HepG2 (cell line): ENCODE results near the gene FAM174C. TPM values are rescaled to one million over a fixed set of nuclear protein-coding genes. Genes with fewer than 3 reads are reported as not detected.
"Not testable (repeated sequence)": the region's sequence is repeated elsewhere in the genome, so short reads cannot be mapped to it uniquely, and the experiment has no call there.

ENCODE experiments used
- DMAP1 ChIP-seq: IDR thresholded peaks from 2 replicates; pipeline ENCODE4 v1.6.1; 2016
- DPF2 ChIP-seq: sonication (generic); formaldehyde crosslinking; IDR thresholded peaks from 2 replicates; pipeline ENCODE4 v1.4.0; 2020; ENCODE audit warnings: mild to moderate bottlenecking, low read depth, missing genetic modification reagents, borderline replicate concordance
- ELF1 ChIP-seq: sonication (generic); formaldehyde crosslinking; IDR thresholded peaks from 2 replicates; pipeline ENCODE4 v1.4.0; 2020; ENCODE audit warnings: missing genetic modification reagents
- EP300 ChIP-seq, 3 experiments: sonication (generic) in 1 of 3; formaldehyde crosslinking in 1 of 3; IDR thresholded peaks; 2 replicates each; pipeline versions ENCODE4 v1.5.1 to v1.6.1; 2011 to 2020; ENCODE audit warnings: low read depth in 2 of 3, low read length in 2 of 3, borderline replicate concordance in 1 of 3, improper control_type of control experiment in 1 of 3, mild to moderate bottlenecking in 1 of 3, missing genetic modification reagents in 1 of 3, moderate library complexity in 1 of 3
- ESRRA ChIP-seq: sonication (generic); formaldehyde crosslinking; IDR thresholded peaks from 2 replicates; pipeline ENCODE4 v1.5.1; 2020; ENCODE audit warnings: mild to moderate bottlenecking, low read depth, missing genetic modification reagents
- HIC2 ChIP-seq: sonication (generic); formaldehyde crosslinking; IDR thresholded peaks from 2 replicates; pipeline ENCODE4 v1.9.0; 2022; ENCODE audit warnings: low read depth, missing genetic modification reagents
- IRF2 ChIP-seq: IDR thresholded peaks from 2 replicates; pipeline ENCODE4 v1.6.1; 2018; ENCODE audit warnings: missing genetic modification reagents, missing compliant biosample characterization
- KDM6A ChIP-seq: IDR thresholded peaks from 2 replicates; pipeline ENCODE4 v1.6.1; 2016; ENCODE audit warnings: low read depth
- MYC ChIP-seq: sonication (generic); formaldehyde crosslinking; IDR thresholded peaks from 2 replicates; pipeline ENCODE4 v1.9.0; 2021; ENCODE audit warnings: missing genetic modification reagents, borderline replicate concordance
- PITX1 ChIP-seq: sonication (generic); formaldehyde crosslinking; IDR thresholded peaks from 2 replicates; pipeline ENCODE4 v1.5.1; 2020; ENCODE audit warnings: mild to moderate bottlenecking, missing genetic modification reagents
- POLR2G ChIP-seq: fragments of 200-400 bp; formaldehyde crosslinking; IDR thresholded peaks from 2 replicates; pipeline ENCODE4 v1.6.1; 2018; ENCODE audit warnings: mild to moderate bottlenecking, low read depth, low read length, moderate library complexity
- RARA ChIP-seq: IDR thresholded peaks from 2 replicates; pipeline ENCODE4 v1.6.1; 2016; ENCODE audit warnings: missing genetic modification reagents, missing compliant biosample characterization
- SOX13 ChIP-seq, 3 experiments: fragments of 450-650 bp in 1 of 3; sonication (generic) in 1 of 3; formaldehyde crosslinking in 1 of 3; IDR thresholded peaks in 2 of 3; conservative IDR thresholded peaks in 1 of 3; 2 replicates each; pipeline versions ENCODE4 v1.5.0 to v1.6.1; 2016 to 2020; ENCODE audit warnings: antibody characterized with exemption in 1 of 3, mild to moderate bottlenecking in 1 of 3, missing compliant biosample characterization in 1 of 3, missing genetic modification reagents in 1 of 3, moderate library complexity in 1 of 3
- SOX6 ChIP-seq, 2 experiments: fragments of 450-650 bp in 1 of 2; sonication (generic) in 1 of 2; formaldehyde crosslinking in 1 of 2; IDR thresholded peaks; 2 replicates each; pipeline versions ENCODE4 v1.4.0 to v1.6.1; 2017 to 2020; ENCODE audit warnings: antibody characterized with exemption in 1 of 2, mild to moderate bottlenecking in 1 of 2, missing genetic modification reagents in 1 of 2
- TBX3 ChIP-seq: fragments of 450-650 bp; IDR thresholded peaks from 2 replicates; pipeline ENCODE4 v1.6.1; 2017; ENCODE audit warnings: antibody characterized with exemption, mild to moderate bottlenecking, inconsistent platforms, borderline replicate concordance
- THRA ChIP-seq: sonication (generic); formaldehyde crosslinking; IDR thresholded peaks from 2 replicates; pipeline ENCODE4 v1.4.0; 2020; ENCODE audit warnings: missing genetic modification reagents, borderline replicate concordance
- YEATS2 ChIP-seq: sonication (generic); formaldehyde crosslinking; IDR thresholded peaks from 2 replicates; pipeline ENCODE4 v1.4.0; 2020; ENCODE audit warnings: missing genetic modification reagents, borderline replicate concordance
- ZFP37 ChIP-seq: sonication (generic); formaldehyde crosslinking; IDR thresholded peaks from 2 replicates; pipeline ENCODE4 v1.4.0; 2020; ENCODE audit warnings: missing genetic modification reagents, borderline replicate concordance
- ZNF263 ChIP-seq: sonication (generic); formaldehyde crosslinking; IDR thresholded peaks from 2 replicates; pipeline ENCODE4 v1.4.0; 2020; ENCODE audit warnings: missing genetic modification reagents
- ZNF501 ChIP-seq: sonication (generic); formaldehyde crosslinking; IDR thresholded peaks from 2 replicates; pipeline ENCODE4 v1.5.1; 2020; ENCODE audit warnings: mild to moderate bottlenecking, moderate library complexity, missing genetic modification reagents
- ZNF639 ChIP-seq: conservative IDR thresholded peaks from 2 replicates; pipeline ENCODE4 v1.6.1; 2018; ENCODE audit warnings: missing genetic modification reagents
- ZNF83 ChIP-seq: sonication (generic); formaldehyde crosslinking; IDR thresholded peaks from 2 replicates; pipeline ENCODE4 v1.4.0; 2020; ENCODE audit warnings: missing genetic modification reagents, mild to moderate bottlenecking, borderline replicate concordance
- ZSCAN25 ChIP-seq: sonication (generic); formaldehyde crosslinking; IDR thresholded peaks from 2 replicates; pipeline ENCODE4 v1.8.0; 2022; ENCODE audit warnings: mild to moderate bottlenecking, missing genetic modification reagents
- polyA plus RNA-seq, 8 experiments: library from polyadenylated mRNA; depleted of rRNA in 3 of 8; stranded (reverse) in 7 of 8; unstranded in 1 of 8; fragments of >200 nt; fragmentation: Illumina TruSeq in 4 of 8; extraction: Trizol in 4 of 8; gene quantifications; 2 replicates each; pipeline versions ENCODE4 v1.2.1 to v1.2.3, GENCODE V29; 2011 to 2016; ENCODE audit warnings: low read depth in 4 of 8, missing spikeins in 1 of 8, mixed read lengths in 1 of 8; ENCODE audit not compliant: insufficient read depth in 1 of 8
- total RNA-seq, 5 experiments: library from RNA; depleted of rRNA; stranded (reverse); fragments of >200 nt; fragmentation: Illumina TruSeq; extraction: Trizol; gene quantifications; 2 replicates each; pipeline ENCODE4 v1.2.3, GENCODE V29; 2016; ENCODE audit warnings: low read depth in 1 of 5

Gene FAM174C
- total and polyA plus RNA-seq, 2 of the 13 experiments (the other 11 are each of a cell fraction or from before 2014, with no cell fraction given), result 19.5 to 31.3 TPM

- TF ChIP-seq THRA, result peak; percentile 59; the same call in 1 of the 2 replicates
- 0 out of 2 replicates have a peak, but pooled peaks have one; percentile 31 for TF ChIP-seq ZNF639 (CRISPR knock-in tag)
- TF ChIP-seq KDM6A (CRISPR knock-in tag), result peak; percentile 68; the same call in 1 of the 2 replicates
- TF ChIP-seq ZNF83 (CRISPR knock-in tag), result peak; percentile 17; the same call in 1 of the 2 replicates
- peak; percentile 66; the same call in 1 of the 2 replicates for TF ChIP-seq ZNF501
- not testable (repeated sequence) for TF ChIP-seq SOX6 (IDR thresholded peaks at IDR 0.05); SOX13 (IDR thresholded peaks at IDR 0.05); EP300 (CRISPR knock-in tag; IDR thresholded peaks at IDR 0.05; ENCODE audit: borderline replicate concordance)
- peak; percentile 85 for TF ChIP-seq SOX6 (CRISPR knock-in tag; IDR thresholded peaks at IDR 0.05)
- peak; percentile 52; the same call in 1 of the 2 replicates for TF ChIP-seq HIC2
- peak; percentile 57 for TF ChIP-seq PITX1 (CRISPR knock-in tag)
- TF ChIP-seq DPF2 (CRISPR knock-in tag), result peak; percentile 31; the same call in 1 of the 2 replicates
- peak in 1 of 2 experiments; percentile 67; a peak in 1 of 4 replicates for TF ChIP-seq SOX13 (CRISPR knock-in tag; conservative IDR thresholded peaks at IDR 0.05 in 1 of 2, IDR thresholded peaks at IDR 0.05 in 1 of 2)
- 0 out of 2 replicates have a peak, but pooled peaks have one; percentile 24 for TF ChIP-seq YEATS2 (CRISPR knock-in tag)
- TF ChIP-seq POLR2G, result peak; percentile 54
- TF ChIP-seq DMAP1 (CRISPR knock-in tag), result 0 out of 2 replicates have a peak, but pooled peaks have one; percentile 12
- TF ChIP-seq EP300 (IDR thresholded peaks at IDR 0.05; ENCODE audit: low read depth in 2 of 2, low read length in 2 of 2), result peak in 1 of 2 experiments; percentile 49; a peak in 2 of 4 replicates
- peak; percentile 9; the same call in 1 of the 2 replicates for TF ChIP-seq IRF2 (CRISPR knock-in tag)
- TF ChIP-seq ESRRA (CRISPR knock-in tag), result peak; percentile 67
- TF ChIP-seq ZFP37 (CRISPR knock-in tag), result 0 out of 2 replicates have a peak, but pooled peaks have one; percentile 25
- TF ChIP-seq ZSCAN25 (CRISPR knock-in tag), result peak; percentile 26; the same call in 1 of the 2 replicates
- TF ChIP-seq TBX3, result peak; percentile 16; the same call in 1 of the 2 replicates
- TF ChIP-seq ZNF263 (CRISPR knock-in tag), result 0 out of 2 replicates have a peak, but pooled peaks have one; percentile 43
- TF ChIP-seq RARA (CRISPR knock-in tag), result peak; percentile 73
- TF ChIP-seq MYC (CRISPR knock-in tag), result peak; percentile 44; the same call in 1 of the 2 replicates
- peak; percentile 63; the same call in 1 of the 2 replicates for TF ChIP-seq ELF1 (CRISPR knock-in tag)
Observed at GRCh38 chr19:1246265-1247087, 28.9 kb upstream of the FAM174C start (continued).
